K562 (cell line): ENCODE measurements around the gene TREX2. TPM values are rescaled to one million over a fixed set of nuclear protein-coding genes. Genes with fewer than 3 reads are reported as not detected.

Experiments used
- ATF1 ChIP-seq, 2 experiments: fragments of 450-650 bp in 1 of 2; IDR thresholded peaks; 2 replicates each; pipeline ENCODE4 v1.6.1; 2016; ENCODE audit warnings: missing compliant biosample characterization in 1 of 2, missing genetic modification characterization in 1 of 2
- LCOR ChIP-seq: sonication (generic); formaldehyde crosslinking; IDR thresholded peaks from 2 replicates; pipeline ENCODE4 v1.8.0; 2022; ENCODE audit warnings: mild to moderate bottlenecking, missing genetic modification reagents
- MLLT1 ChIP-seq, 2 experiments: fragments of 450-650 bp; IDR thresholded peaks; 2 replicates each; pipeline ENCODE4 v1.6.1; 2016
- NR0B1 ChIP-seq: fragments of 450-650 bp; IDR thresholded peaks from one replicate; pipeline ENCODE4 v1.6.1; 2018; ENCODE audit warnings: mild to moderate bottlenecking, moderate library complexity; ENCODE audit not compliant: partially characterized antibody
- NR2F6 ChIP-seq: fragments of 450-650 bp; formaldehyde crosslinking; IDR thresholded peaks from 2 replicates; pipeline ENCODE4 v1.4.0; 2020; ENCODE audit warnings: mild to moderate bottlenecking
- POLR3G ChIP-seq: IDR thresholded peaks from 2 replicates; pipeline ENCODE4 v1.6.1; 2011; ENCODE audit not compliant: insufficient read length, insufficient replicate concordance; ENCODE audit errors: extremely low read depth
- RBBP5 ChIP-seq: fragments of 200-600 bp; sonication (generic); IDR thresholded peaks from 2 replicates; pipeline ENCODE4 v1.6.1; 2012; ENCODE audit warnings: borderline replicate concordance, mild to moderate bottlenecking, low read length, control low read depth, inconsistent platforms; ENCODE audit not compliant: insufficient read depth, poor library complexity, severe bottlenecking
- TBP ChIP-seq: optimal IDR thresholded peaks from 2 replicates; pipeline ENCODE3; 2011; ENCODE audit warnings: low read depth, low read length, improper control_type of control experiment
- TSHZ1 ChIP-seq: fragments of 250-450 bp; sonication (Bioruptor Pico); IDR thresholded peaks from 2 replicates; pipeline ENCODE4 v1.4.0; 2020; ENCODE audit warnings: mild to moderate bottlenecking, moderate library complexity
- XRCC4 ChIP-seq: IDR thresholded peaks from one replicate; pipeline ENCODE4 v1.6.1; 2011; ENCODE audit not compliant: insufficient read depth, insufficient read length; ENCODE audit errors: extremely low read depth
- XRCC5 ChIP-seq: fragments of 200-400 bp; formaldehyde crosslinking; IDR thresholded peaks from 2 replicates; pipeline ENCODE4 v1.6.1; 2017; ENCODE audit warnings: low read depth, mild to moderate bottlenecking, low read length
- ZKSCAN3 ChIP-seq: fragments of 250-450 bp; sonication (Bioruptor Pico); IDR thresholded peaks from 2 replicates; pipeline ENCODE4 v1.4.0; 2020
- ZNF143 ChIP-seq: sonication (generic); formaldehyde crosslinking; IDR thresholded peaks from 2 replicates; pipeline ENCODE4 v1.9.0; 2022; ENCODE audit warnings: mild to moderate bottlenecking, missing genetic modification reagents
- ZNF445 ChIP-seq: fragments of 250-450 bp; sonication (Bioruptor Pico); IDR thresholded peaks from 2 replicates; pipeline ENCODE4 v1.4.0; 2020; ENCODE audit warnings: low read depth, mild to moderate bottlenecking, moderate library complexity
- ZNF639 ChIP-seq, 2 experiments: fragments of 200-800 bp in 1 of 2; sonication (Bioruptor generic) in 1 of 2; sonication (generic) in 1 of 2; formaldehyde crosslinking in 1 of 2; IDR thresholded peaks in 1 of 2; conservative IDR thresholded peaks in 1 of 2; 2 replicates each; pipeline versions ENCODE4 v1.5.0 to v1.6.1; 2016 to 2020; ENCODE audit warnings: missing compliant biosample characterization in 1 of 2, missing genetic modification characterization in 1 of 2, missing genetic modification reagents in 1 of 2
- polyA plus RNA-seq, 8 experiments: library from polyadenylated mRNA; depleted of rRNA in 4 of 8; stranded (reverse) in 5 of 8; unstranded in 3 of 8; fragments of >200 nt; fragmentation: Nextera tagmentation in 2 of 8; fragmentation: Illumina TruSeq in 1 of 8; extraction: Ambion mirVana in 2 of 8; extraction: Trizol in 1 of 8; gene quantifications; 2 replicates each; pipeline versions ENCODE4 v1.2.1 to v1.2.3, GENCODE V29; 2011 to 2014; ENCODE audit warnings: inconsistent platforms in 1 of 8, missing spikeins in 1 of 8
- total RNA-seq, 7 experiments: library from RNA; depleted of rRNA in 6 of 7; stranded (reverse); fragments of >200 nt in 6 of 7; fragmentation: Illumina TruSeq in 2 of 7; extraction: Trizol in 2 of 7; gene quantifications; 2 replicates each; pipeline versions ENCODE4 v1.2.1 to v1.2.3, GENCODE V29; 2011 to 2021; ENCODE audit warnings: low replicate concordance in 1 of 7
- TF ChIP-seq, protein P1 (sequence below): sonication (generic); formaldehyde crosslinking; IDR thresholded peaks from 2 replicates; pipeline ENCODE4 v1.8.1; 2022; ENCODE audit warnings: missing genetic modification reagents

Gene TREX2
- total and polyA plus RNA-seq, 9 of the 15 experiments (the other 6 are each of a cell fraction or from before 2014, with no cell fraction given), result 0.07 to 1.5 (median 0.33) TPM; not detected in 2

DNA sequence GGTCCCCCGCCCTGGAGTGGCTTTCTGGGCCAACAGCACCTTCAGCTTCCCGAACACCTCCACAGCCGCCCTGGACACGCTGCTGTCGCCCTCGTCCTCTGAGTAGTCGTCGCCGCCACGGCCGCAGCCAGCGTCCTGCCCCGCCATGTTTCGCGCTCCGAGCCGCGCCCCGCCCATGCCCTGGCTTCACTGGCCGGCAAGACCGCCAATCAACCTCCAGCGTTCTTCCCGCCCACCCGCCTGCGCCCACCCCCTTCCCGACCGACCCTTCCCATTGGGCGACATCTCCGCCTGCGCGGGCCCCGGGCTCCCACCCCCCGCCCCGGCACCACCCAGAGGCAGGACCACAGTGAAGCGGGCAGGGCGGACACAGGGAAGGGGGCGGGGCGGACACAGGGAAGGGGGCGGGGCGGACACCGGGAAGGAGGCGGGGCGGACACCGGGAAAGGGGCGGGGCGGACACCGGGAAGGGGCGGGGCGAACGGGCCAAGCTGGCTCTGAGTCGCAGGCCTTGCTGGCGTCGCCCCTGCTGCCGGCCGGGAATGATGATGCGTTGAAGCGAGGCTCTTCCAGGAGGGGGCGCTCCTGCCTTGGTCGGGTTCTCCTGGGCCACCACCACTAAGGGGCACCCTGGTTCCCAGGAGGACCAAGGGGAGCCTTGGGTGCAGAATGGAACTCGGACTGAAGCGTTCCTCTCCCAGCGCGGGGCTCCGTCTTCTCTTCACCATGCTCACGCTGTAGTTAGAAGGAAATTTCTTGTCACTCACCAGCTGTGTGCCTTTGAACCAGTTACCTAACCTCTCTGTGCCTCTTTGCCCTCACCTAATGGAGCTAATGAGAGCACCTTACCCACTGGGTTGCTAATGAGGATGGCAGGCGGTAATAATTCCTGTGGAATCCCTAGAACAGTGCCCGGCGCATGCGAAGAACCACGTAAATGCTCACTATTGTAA, 24.8 kb upstream of the TREX2 start, which contains the start of gene HAUS7 (continued):
- TF ChIP-seq ZNF445, result no peak
- peak; percentile 30; the same call in 1 of the 2 replicates for TF ChIP-seq XRCC5
- no peak for TF ChIP-seq ZKSCAN3 (CRISPR knock-in tag)
- no peak for TF ChIP-seq NR0B1
- TF ChIP-seq NR2F6 (CRISPR knock-in tag), result no peak
- TF ChIP-seq XRCC4, result no peak
- TF ChIP-seq LCOR (CRISPR knock-in tag), result no peak
- no peak for TF ChIP-seq TSHZ1
- TF ChIP-seq ZNF143 (CRISPR knock-in tag), result no peak
- peak; percentile 91 for TF ChIP-seq ATF1 (CRISPR knock-in tag; IDR thresholded peaks at IDR 0.05)
- TF ChIP-seq ATF1 (tag; IDR thresholded peaks at IDR 0.05), result peak; percentile 89
- peak; percentile 60 for TF ChIP-seq RBBP5
- TF ChIP-seq ZNF639 (CRISPR knock-in tag; conservative IDR thresholded peaks at IDR 0.05 in 1 of 2, IDR thresholded peaks at IDR 0.05 in 1 of 2), result peak in 1 of 2 experiments; percentile 97; a peak in 2 of 4 replicates
- TF ChIP-seq POLR3G, result no peak
- TF ChIP-seq, protein P1, sequence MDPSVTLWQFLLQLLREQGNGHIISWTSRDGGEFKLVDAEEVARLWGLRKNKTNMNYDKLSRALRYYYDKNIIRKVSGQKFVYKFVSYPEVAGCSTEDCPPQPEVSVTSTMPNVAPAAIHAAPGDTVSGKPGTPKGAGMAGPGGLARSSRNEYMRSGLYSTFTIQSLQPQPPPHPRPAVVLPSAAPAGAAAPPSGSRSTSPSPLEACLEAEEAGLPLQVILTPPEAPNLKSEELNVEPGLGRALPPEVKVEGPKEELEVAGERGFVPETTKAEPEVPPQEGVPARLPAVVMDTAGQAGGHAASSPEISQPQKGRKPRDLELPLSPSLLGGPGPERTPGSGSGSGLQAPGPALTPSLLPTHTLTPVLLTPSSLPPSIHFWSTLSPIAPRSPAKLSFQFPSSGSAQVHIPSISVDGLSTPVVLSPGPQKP, result no peak
- peak in 1 of 2 experiments; percentile 87; a peak in 2 of 4 replicates for TF ChIP-seq MLLT1 (IDR thresholded peaks at IDR 0.05)
- peak; percentile 60 for TF ChIP-seq TBP
